HG03558 (cell line): ENCODE measurements around the gene SPECC1.
"Not testable (repeated sequence)": the region's sequence is repeated elsewhere in the genome, so short reads cannot be mapped to it uniquely, and the experiment has no call there.

Experiments
- ATAC-seq: cut with Tn5 transposase; IDR thresholded peaks from one replicate; pipeline ENCODE4 v1.9.1; 2021; ENCODE audit warnings: moderate number of reproducible peaks; ENCODE audit not compliant: unreplicated experiment; ENCODE audit errors: extremely low read depth

Gene SPECC1

DNA sequence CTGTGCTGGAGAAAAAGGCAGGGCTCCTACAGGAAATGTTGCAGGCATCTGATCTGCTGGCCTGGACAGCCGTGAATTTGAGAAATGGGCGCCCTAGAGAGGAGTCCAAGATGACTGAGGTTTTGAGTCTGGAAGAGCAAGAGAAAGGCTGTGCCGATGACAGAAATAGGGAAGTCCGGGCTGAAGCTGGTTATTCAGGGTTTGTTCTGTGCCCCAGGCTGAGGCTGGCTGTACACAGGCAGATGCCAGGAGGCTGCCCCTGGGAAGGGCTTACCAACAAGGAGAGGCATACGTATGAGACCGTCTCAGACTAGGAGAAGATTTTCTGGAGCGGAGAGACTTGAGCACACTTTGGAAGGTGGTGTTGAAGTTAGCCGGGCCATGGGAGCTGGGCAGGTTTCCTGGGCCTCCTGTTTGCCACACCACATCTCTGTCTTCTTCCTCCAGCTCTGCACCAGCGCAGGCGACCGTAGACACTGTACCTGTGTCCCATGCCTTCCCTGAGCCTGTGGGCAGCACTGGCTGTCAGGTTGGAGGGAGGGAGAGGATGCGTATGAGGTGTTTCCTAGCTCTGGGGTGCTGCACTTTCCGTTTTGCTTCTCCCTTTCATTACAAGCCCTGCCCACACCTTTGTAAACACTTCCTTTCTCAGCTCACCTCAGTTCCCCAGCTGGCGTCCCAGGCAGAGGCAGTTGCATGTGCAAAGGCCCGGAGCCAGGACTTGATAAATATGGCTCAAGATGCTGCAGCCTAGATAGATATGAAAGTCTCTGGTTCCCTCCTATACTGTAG lies 80.8 kb downstream of the SPECC1 start:
- no peak for ATAC-seq

GRCh38 chr17:20091174-20092029 lies 82.2 kb downstream of the SPECC1 start:
- no peak for ATAC-seq

DNA sequence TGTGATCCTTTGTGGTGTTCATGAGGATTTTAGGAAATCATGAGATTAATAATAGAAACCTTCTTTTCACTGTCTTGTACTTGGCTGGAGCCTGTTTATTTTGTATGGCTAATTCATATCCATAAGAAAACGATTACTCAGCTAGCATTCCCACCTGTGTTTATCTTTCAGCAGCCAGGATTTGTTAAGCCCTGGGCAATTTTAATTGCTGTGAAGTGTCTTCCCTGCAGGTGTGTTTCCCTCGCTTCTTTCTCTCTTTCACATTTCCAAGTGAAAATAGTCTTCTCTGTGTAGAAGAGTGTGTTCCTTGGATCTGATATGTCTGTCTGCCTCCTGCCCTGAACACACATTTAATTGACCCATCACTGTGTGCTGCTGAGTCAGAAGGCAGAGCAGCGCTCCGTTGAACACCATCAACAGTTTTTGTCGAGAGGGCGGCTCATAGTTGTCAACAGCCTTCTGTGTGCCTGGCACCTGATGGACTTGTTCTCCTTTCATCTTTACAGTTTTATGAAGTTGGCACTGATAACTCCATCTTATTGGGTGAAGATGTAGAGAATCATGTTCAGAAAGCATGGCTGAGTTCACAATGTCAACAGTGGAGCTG lies 83.2 kb downstream of the SPECC1 start:
- no peak for ATAC-seq

- ATAC-seq = no peak
Measured at GRCh38 chr17:20092973-20093626, 83.9 kb downstream of the SPECC1 start.

- no peak for ATAC-seq
Measured at GRCh38 chr17:20094777-20095176, 85.6 kb downstream of the SPECC1 start.

DNA sequence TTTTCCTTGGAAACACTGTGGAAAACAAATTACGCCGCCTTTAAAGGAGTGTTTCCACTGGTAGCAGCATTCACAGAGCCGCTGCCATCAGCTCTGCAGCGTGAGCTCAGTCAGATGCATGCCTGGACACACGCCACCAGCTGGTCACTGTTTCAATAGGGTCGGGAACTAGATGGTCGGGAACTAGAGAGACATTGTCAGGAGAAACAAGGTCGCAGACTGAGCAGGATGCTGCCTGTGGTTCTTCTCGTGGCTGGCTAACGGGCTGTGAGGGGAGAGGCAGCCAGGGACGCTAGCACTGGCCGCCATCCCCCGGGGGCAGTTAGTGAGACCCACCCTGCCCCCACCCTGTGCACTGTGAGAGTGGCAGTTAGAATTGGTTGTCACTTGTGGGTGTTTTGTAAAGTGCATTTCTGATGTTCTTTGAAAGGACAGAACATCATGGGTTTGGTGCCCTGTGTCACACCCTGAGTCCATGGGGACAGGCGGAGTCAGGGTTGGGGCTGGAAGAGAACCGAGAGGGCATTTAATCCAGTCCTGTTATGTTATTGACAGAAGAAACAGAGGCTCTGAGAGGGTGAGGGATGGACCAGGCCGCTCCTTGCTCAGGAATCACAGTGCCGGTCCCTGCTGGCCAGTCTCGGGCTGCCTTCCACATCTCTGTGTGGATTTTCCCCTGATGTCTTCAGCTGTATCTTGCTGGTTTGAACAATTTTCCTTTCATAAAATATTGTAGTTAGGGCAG lies 86.3 kb downstream of the SPECC1 start:
- ATAC-seq = no peak

GRCh38 chr17:20096430-20096829 lies 87.3 kb downstream of the SPECC1 start:
- ATAC-seq = no peak

- no peak for ATAC-seq
Measured at GRCh38 chr17:20097330-20097729, 88.2 kb downstream of the SPECC1 start.

DNA sequence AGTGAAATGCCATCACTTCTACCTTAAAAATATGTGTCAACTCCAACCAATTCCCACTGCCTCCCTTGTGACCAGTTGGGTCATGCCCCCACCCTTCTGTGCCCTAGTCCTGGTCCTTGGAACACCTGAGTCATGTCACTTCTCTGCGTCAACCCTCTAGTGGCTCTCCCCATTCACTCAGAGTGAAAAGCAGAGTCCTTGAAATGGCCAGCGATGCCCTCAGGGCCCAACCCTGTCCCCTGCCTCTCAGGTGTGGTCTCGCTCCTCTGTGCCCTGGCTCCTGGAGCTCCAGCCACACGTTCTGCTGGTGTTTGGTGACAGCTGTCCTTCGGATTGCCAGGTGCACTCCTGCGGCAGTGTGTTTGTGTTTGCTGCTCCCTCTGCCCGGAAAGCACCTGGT lies 89.2 kb downstream of the SPECC1 start:
- ATAC-seq = no peak

GRCh38 chr17:20100806-20101205 lies 91.6 kb downstream of the SPECC1 start:
- not testable (repeated sequence) for ATAC-seq

- ATAC-seq = no peak
Measured at GRCh38 chr17:20103454-20104446, 94.6 kb downstream of the SPECC1 start.

DNA sequence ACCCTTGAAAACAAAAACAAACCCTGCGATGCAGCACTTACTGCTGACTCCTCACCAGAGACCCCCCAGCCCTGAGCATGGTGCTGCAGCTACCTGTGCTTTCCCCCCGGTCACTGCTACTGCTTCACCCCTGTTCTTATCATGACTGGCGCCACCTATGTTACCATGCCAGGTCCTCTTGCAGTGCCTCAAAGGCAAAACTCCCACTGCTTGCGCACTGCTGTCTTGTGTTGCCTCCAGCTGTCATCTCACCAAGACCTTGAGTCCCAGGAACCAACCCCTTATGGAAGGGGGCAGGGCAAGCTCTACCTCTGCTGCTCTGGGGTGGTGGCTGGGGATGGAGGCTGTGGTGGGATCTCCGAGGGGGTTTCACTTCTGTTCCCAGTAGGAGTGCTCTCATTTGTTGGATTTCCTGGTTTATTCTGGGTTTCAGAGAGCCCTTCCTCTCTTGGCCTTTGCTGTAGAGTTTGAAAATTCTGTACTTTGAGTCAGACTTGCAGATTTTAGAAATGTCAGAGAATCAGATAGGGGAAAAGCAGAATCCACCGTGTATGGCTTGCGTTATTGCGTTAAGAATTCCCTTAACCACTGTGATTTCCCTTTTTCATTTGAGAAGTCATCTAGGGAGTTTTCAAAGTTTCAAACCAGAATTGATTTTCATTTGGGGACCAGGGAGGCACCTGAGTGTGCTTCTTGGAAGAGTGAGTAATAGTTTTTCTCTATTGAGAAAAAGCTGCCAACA lies 96.6 kb downstream of the SPECC1 start:
- no peak for ATAC-seq

- not testable (repeated sequence) for ATAC-seq
Measured at GRCh38 chr17:20106446-20106845, 97.3 kb downstream of the SPECC1 start.

GRCh38 chr17:20109076-20109475 lies 99.9 kb downstream of the SPECC1 start:
- ATAC-seq = no peak

GRCh38 chr17:20111538-20111937 lies 102.4 kb downstream of the SPECC1 start:
- no peak for ATAC-seq

GRCh38 chr17:20114466-20114865 lies 105.3 kb downstream of the SPECC1 start:
- no peak for ATAC-seq

DNA sequence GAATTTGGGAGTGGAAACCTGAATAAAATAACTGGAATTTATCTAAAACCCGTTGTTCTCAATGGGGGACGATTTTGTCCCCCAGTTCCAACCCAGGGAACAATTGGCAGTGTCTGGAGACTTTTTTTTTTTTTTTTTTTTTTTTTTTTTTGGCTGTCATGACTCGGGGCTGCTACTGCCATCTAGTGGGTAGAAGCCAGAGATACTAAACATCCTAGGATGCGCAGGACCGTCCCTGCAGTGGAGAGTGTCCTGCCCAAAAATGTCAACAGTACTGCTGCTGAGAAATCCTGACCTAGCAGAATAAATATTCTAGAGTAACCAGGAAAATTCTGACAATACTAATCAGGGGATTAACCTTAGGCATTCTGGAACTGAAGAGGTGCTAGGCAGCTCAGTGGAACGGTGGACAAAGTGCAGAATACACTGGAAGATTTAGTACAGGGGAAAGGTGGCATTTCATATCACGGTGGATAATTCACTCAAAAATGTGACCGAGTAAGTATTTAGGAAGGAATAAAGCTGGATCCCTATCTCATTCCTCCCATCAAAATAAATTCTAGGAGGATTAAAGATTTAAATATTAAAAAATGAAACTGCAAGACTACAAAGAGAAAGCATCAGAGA lies 107.6 kb downstream of the SPECC1 start:
- no peak for ATAC-seq

- ATAC-seq = no peak
Measured at GRCh38 chr17:20118280-20118679, 109.1 kb downstream of the SPECC1 start.
